C4-2B (cell line): ENCODE measurements around the gene JADE1.

Source experiments
- CTCF ChIP-seq: fragments of 450-650 bp; conservative IDR thresholded peaks from 2 replicates; pipeline ENCODE4 v1.5.1; 2017; ENCODE audit warnings: mild to moderate bottlenecking
- ZFX ChIP-seq: fragments of 450-650 bp; IDR thresholded peaks from 2 replicates; pipeline ENCODE4 v1.6.1; 2017

GRCh38 chr4:128868758-128869157 lies 59.3 kb downstream of the JADE1 start:
- no peak for TF ChIP-seq CTCF
- TF ChIP-seq ZFX, result no peak
